Measurements from ENCODE around the gene CDK14.

The CDK14 gene

DNA sequence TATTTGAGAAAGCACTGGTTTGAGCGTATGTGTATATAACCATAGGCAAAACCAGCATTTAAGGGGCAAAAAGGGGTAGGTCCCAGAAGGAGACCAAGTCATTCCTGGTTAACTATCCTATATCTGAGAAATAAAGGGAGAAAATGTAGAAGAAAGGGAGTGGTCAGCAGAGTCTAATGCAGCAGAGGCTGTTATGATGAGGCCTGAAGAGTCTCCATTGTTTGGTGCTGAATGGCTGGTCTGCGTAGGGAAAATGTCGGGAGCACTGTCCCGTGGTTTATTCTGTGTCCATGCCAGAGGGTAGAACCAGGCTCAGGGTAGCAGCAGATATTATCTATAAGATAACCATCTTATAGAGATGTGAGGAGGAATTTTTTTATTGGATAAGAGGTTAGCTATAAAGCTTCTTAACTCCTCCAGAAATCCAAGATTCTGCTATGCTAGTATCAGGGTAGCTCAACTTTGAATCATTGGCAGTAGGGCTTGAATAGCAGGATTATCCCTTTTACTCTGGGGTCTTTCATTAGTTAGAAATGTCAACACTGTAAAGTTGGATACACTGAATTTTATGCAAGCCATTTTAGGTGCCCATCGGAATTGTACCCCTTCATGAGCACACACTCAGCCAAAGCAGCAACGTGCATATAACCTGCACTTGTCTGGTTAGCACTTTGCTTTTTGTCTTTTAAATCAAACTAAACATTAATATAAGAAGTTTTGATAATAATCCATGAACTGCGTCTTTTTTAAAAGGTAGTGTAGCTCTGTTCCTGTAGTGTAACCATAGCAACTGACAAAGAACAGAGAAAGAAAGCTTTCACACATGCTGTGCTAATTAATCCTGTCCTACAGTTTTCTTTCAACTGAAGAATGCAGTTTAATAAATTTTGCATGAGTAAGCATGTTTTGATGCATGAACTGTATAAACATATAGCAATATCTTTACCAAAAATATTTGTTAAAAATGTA lies 356.1 kb downstream of the CDK14 start:
- no peak for DNase-seq (ENCODE audit: low read depth in 2 of 2)

DNA sequence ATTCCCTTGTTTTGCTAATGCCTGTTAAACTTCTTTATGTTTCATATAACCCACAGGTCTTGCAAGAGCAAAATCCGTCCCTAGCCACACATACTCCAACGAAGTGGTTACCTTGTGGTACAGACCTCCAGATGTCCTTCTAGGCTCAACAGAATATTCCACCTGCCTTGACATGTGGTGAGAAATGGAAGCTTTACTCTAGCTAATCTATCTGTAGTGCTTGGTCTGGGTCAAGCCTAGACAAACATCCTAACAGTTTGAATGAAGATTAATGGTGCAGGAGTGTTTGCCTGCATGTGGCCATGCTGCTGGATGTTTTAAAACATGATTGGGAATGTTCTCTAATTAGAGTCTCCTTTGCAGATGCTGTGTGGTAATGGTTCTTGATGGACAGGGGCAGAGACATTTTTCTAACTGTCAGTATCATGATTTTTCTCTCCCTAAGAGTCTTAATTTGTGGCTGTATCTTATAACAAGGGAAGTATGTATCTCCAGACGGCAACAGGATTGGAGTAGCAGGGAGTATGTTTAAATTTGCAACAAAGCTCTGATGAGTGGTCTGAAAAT lies 359.6 kb downstream of the CDK14 start:
- DNase-seq (ENCODE audit: low read depth in 2 of 2): no peak

GRCh38 chr7:90957883-90958282 lies 361.8 kb downstream of the CDK14 start:
- no peak for DNase-seq (ENCODE audit: low read depth in 2 of 2)

DNA sequence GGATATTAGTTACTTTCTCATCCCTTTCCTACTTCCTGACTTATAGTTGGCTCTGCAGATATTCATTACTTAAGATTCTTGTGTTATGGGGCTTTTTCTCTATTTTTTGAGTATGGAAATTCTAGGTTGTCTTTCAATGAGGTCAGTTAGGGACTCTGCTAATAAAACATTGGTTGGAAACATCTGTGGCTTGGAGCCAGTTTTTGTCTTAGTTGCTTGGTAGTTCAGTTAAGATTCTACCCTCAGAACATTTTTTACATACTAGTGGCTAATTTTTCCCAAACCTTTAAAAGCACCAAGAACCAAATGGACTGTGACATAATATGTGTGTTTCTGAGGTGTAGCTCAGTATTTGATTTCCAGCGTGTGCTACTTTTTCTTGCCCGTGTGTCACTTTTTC lies 362.5 kb downstream of the CDK14 start:
- DNase-seq (ENCODE audit: low read depth in 2 of 2): no peak

DNA sequence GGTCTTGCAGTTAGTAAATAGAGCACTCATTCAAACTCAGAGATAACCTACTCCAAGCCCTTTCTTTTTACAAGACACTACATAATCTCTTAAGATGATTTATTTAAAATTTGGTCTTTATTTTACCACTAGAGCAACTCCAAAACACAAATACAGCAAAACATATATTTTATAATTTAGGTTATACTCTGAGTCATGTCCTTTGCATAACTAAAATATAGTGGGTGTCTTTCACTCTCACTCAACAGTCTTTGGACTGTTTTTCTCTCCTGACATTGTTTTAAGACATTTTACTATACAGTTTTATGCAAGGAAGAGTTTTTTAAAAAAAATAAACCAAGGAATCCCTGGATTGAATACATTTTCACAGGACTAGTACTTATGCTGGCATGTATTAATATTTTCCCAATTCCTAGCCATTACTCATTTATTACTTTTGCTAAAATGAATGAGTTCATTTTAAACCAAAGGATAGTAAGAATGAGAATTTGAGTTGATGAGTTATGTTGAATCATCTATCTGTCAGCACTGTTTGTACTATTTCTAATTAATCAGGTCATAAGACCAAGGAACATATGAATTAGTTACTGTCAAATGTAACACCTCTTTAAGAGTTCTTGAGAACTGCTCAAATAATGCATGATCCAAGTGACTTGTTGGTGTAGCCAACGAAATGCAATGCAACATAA lies 365.1 kb downstream of the CDK14 start:
- DNase-seq (ENCODE audit: low read depth in 2 of 2): no peak

DNA sequence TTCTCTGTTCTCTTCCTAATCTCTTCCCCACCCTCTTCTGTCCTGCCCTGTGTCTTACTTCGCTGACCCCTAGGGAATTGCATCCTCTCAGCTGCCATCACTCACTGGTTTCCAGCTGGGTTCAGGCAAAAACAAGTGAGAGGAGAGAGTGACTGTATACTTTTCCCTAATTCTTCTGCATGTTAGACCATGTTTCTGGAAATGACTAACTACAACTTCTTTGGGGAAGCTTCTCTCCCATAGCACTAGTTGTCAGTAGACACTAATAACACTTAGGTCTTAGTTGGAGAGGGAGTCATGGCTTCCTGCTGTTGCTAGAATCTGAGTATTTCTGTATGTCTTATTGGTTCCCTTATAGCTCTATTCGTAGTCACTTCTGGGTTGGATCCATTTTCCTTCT lies 369.1 kb downstream of the CDK14 start:
- DNase-seq (ENCODE audit: low read depth in 2 of 2): no peak

DNA sequence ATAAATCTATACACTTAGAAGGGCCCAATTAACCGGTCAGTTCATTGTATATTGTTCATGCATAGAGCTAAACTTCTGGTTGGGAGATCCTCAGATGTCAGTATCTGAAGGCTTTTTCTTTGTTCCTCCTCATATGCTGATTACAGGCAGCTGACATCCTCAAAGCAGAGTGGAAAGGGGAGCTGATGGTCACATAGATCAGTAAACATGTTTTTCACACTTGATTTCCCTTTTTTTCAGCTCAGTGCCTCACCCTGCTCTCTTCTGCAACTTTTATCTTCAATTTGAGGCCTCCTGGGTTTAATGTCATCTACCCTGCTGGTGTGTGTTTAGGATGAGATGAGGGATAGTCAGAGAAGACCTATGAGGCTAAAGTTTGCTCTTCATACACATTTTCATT lies 370.2 kb downstream of the CDK14 start:
- no peak for DNase-seq (ENCODE audit: low read depth in 2 of 2)

- DNase-seq (ENCODE audit: low read depth in 2 of 2): no peak
Observed at GRCh38 chr7:90968871-90969270, 372.8 kb downstream of the CDK14 start.

DNA sequence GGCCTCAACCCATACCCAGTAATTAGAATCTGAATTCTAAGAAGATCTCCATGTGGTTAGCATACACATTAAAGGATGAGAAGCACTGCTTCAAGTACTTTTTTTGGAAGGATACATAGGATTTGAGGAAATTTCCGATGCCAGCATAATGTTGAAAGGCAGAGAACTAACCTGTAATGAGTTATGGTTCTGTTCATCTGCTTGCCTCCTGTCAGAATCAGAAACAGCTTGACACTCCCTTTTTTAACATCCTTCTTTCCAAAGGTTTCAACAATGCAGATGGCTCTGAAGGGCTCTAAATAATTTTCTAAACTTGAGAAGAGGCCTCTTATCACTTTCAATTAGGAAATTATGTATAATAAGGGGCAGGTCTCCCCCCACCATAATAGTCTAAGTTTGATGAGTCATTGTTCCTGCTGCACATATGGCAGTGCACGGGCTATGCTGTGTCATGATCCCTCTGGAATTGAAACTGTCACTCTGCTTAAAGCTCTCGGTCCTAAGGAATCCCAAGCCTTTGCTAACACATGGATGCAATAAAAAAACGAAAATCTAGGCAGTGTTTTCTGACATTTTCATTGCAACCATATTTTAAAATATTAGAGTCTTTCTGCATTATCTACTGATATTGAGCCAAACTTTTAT lies 376.9 kb downstream of the CDK14 start:
- no peak for DNase-seq (ENCODE audit: low read depth in 2 of 2)

DNA sequence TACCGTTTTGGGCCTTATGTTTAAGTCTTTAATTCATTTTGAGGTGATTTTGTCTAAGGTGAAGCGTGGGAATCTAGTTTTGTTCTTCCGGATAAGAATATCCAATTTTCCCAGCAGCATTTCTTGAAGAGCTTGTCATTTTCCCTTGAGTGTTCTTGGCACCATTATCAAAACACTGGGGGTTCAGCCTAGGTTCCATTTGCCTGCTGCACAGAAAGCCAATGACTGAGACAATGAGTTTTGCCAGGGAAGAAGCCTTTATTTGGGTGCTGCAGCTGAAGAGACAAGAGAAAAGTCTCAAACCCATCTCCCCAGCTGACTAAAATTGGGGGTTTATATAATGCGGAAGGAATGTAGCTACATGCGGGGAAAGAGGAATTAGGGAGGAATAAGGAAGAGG lies 380.9 kb downstream of the CDK14 start:
- no peak for DNase-seq (ENCODE audit: low read depth in 2 of 2)

GRCh38 chr7:90980545-90980944 lies 384.4 kb downstream of the CDK14 start:
- DNase-seq (ENCODE audit: low read depth in 2 of 2): no peak

GRCh38 chr7:90982228-90982627 lies 386.1 kb downstream of the CDK14 start:
- DNase-seq (ENCODE audit: low read depth in 2 of 2): no peak

DNA sequence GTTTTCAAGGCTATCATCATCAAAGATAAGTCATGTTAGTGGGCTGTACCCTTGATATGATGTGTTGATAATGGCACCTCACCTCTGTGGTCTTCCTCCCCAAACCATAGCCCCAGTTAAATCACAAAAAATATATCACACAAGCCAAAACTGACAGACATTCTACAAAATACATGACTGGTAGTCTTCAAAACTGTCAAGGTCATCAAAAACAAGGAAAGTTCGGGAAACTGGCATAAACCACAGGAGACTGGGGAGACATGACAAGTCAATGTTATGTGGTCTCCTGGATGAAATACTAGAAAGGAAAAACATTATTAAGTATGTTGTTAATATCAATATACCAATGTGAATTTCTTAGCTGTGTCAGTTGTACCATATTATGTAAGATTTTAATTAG lies 388.6 kb downstream of the CDK14 start:
- no peak for DNase-seq (ENCODE audit: low read depth in 2 of 2)

- DNase-seq (ENCODE audit: low read depth in 2 of 2): no peak
Observed at GRCh38 chr7:90988516-90988915, 392.4 kb downstream of the CDK14 start.

DNA sequence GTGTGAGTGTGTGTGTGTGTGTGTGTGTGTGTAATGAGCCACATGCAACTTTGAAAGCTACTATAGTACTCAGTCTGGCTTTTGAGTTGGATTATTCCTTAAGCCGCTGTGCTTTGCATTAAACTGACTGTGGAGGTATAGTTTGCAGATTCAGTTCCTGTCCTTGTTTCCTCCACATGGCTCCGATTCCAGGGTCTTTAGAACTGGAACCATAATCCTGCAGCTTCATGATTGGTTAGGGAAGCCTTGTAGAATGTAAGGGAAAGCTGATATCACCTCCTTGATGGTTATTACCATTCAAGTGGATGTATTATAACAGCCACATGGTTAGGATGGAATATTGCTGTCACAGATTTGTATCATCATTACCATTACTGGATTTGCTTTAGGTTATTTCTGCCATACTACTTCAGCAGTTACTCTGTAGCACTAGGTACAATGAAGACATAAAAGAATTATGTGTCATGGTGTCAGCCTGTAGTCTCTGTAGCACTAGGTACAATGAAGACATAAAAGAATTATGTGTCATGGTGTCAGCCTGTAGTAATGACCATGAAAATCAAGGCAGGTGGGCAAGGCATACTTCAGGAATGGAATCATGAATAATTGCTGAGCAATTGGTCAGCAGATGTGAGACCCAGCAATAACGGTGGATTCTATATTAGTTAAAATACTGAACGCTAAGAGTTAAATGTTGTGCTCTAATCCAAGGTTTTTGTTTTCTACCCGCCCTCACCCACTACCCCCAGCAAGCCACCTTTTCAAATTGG lies 393.1 kb downstream of the CDK14 start:
- DNase-seq (ENCODE audit: low read depth in 2 of 2): no peak

GRCh38 chr7:90994121-90994520 lies 398.0 kb downstream of the CDK14 start:
- DNase-seq (ENCODE audit: low read depth in 2 of 2): no peak

DNA sequence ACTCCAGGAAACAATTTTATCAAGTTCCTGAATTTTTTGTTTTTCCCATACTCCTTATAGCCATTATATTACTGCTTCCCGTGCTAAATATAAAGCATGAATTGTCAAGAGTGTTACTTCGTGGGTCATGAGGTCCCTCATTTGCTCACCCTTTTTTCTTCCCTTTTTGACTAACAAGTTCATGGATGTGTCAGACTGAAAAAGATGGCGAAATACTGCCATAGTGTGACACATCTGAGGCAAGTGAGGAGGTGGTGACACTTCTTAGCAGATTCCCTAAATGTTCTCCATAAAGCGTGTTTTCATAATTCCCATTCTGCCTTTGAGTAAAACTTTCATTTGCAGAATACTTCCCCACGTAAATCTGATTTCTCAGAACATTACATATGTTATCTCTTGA lies 398.5 kb downstream of the CDK14 start:
- no peak for DNase-seq (ENCODE audit: low read depth in 2 of 2)

DNA sequence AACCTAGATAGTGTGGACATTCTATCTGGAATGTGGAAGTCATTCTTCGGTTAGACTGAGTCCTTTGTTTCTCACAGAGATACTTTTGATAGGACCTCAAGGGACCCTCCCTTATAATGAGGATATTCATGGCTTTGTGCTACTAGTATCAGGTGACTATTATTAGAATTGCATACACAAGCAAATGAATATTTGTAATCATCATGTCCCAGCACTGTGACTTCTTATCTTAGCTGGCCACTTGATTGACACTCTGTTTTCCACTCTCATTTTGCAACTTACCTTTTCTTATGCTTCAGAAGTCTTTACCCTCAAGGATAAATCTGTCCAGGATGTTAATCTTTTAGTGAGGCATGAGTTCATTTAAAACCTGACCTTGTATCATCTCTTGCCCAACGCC lies 399.9 kb downstream of the CDK14 start:
- DNase-seq (ENCODE audit: low read depth in 2 of 2): no peak

- DNase-seq (ENCODE audit: low read depth in 2 of 2): no peak
Observed at GRCh38 chr7:90999989-91000979, 404.2 kb downstream of the CDK14 start.

GRCh38 chr7:91005024-91005423 lies 408.9 kb downstream of the CDK14 start:
- no peak for DNase-seq (ENCODE audit: low read depth in 2 of 2)
